Left ventricle myocardium inferior (tissue), 1 donor: ENCODE data around the gene PDS5B. TPM values are rescaled to one million over a fixed set of nuclear protein-coding genes. Genes with fewer than 3 reads are reported as not detected.

Source experiments
- DNase-seq: peaks from one replicate; pipeline ENCODE4 v3.0.0-alpha.2; 2020
- H3K27ac ChIP-seq: fragments of 200-600 bp; replicated peaks from 2 replicates; pipeline ENCODE4 v1.8.0; 2021
- H3K27me3 ChIP-seq: fragments of 200-600 bp; 2 replicates; pipeline ENCODE4 v1.8.0; 2021; ENCODE audit warnings: low read depth
- H3K36me3 ChIP-seq: fragments of 200-600 bp; 2 replicates; pipeline ENCODE4 v1.8.0; 2021
- H3K4me1 ChIP-seq: fragments of 200-600 bp; 2 replicates; pipeline ENCODE4 v1.8.0; 2021
- H3K4me3 ChIP-seq: fragments of 200-600 bp; 2 replicates; pipeline ENCODE4 v1.8.0; 2021; ENCODE audit warnings: mild to moderate bottlenecking, moderate library complexity
- H3K9me3 ChIP-seq: fragments of 200-600 bp; replicated peaks from 2 replicates; pipeline ENCODE4 v1.8.0; 2021
- CTCF ChIP-seq: fragments of 200-600 bp; IDR thresholded peaks from 2 replicates; pipeline ENCODE4 v1.8.0; 2021; ENCODE audit warnings: antibody characterized with exemption, mild to moderate bottlenecking, borderline replicate concordance
- intact Hi-C: fragments of 100-400 bp; cut with micrococcal nuclease; formaldehyde crosslinking; loops from one replicate; pipeline ENCODE4 v1.11.0; 2022
- total RNA-seq: library from RNA; stranded (reverse); fragmentation: NEBNext Ultra II Directional; extraction: Animal tissue kit (Norgen Biotek cat#: 25700); gene quantifications from one replicate; pipeline ENCODE4 v1.2.1, GENCODE V29; 2021
- donor health status: DM: no; HTN: yes; CAD: no; lungs with severe emphysema.

Gene PDS5B
- total RNA-seq, 1 donor from 2014 or later: 20.4 TPM

GRCh38 chr13:32790731-32791130 lies 204.5 kb downstream of the PDS5B start:
- intact Hi-C loops: no loop called here
- H3K27ac ChIP-seq: no peak overlapping the region
- H3K4me1 ChIP-seq: no peaks in the 10 kb centered on the region
- no peak for DNase-seq
- H3K36me3 ChIP-seq: no peaks in the 10 kb centered on the region
- H3K9me3 ChIP-seq: no peaks in the 10 kb centered on the region
- no peak for TF ChIP-seq CTCF
- H3K27me3 ChIP-seq: no peaks in the 10 kb centered on the region
- no peak overlapping the region for H3K4me3 ChIP-seq

- intact Hi-C loops: no loop called here
- TF ChIP-seq CTCF: no peak
- Histone ChIP-seq H3K27me3 (no peaks in the 10 kb centered on the region), H3K4me1 (no peaks in the 10 kb centered on the region), H3K27ac (no peak overlapping the region), H3K9me3 (no peaks in the 10 kb centered on the region), H3K36me3 (no peaks in the 10 kb centered on the region), H3K4me3 (no peak overlapping the region)
- no peak for DNase-seq
These were observed 205.4 kb downstream of the PDS5B start for GRCh38 chr13:32791545-32792172.

GRCh38 chr13:32796754-32797153 lies 210.5 kb downstream of the PDS5B start:
- Histone ChIP-seq H3K27ac (no peak overlapping the region), H3K27me3 (no peaks in the 10 kb centered on the region), H3K4me1 (no peaks in the 10 kb centered on the region), H3K4me3 (no peak overlapping the region), H3K9me3 (peaks cover 6% of the 10 kb centered on the region), H3K36me3 (no peaks in the 10 kb centered on the region)
- no peak for DNase-seq
- intact Hi-C loops: no loop called here
- TF ChIP-seq CTCF: no peak

- TF ChIP-seq CTCF: no peak
- Histone ChIP-seq H3K36me3 (no peaks in the 10 kb centered on the region), H3K4me3 (no peak overlapping the region), H3K9me3 (peaks cover 12% of the 10 kb centered on the region), H3K27ac (no peak overlapping the region), H3K27me3 (no peaks in the 10 kb centered on the region), H3K4me1 (no peaks in the 10 kb centered on the region)
- DNase-seq: no peak
- intact Hi-C loops: no loop called here
These were observed 215.9 kb downstream of the PDS5B start for GRCh38 chr13:32802159-32802558.

- TF ChIP-seq CTCF: no peak
- intact Hi-C loops: no loop called here
- no peak overlapping the region for H3K4me3 ChIP-seq
- H3K9me3 ChIP-seq: peaks cover 22% of the 10 kb centered on the region
- H3K36me3 ChIP-seq: no peaks in the 10 kb centered on the region
- no peaks in the 10 kb centered on the region for H3K4me1 ChIP-seq
- no peak overlapping the region for H3K27ac ChIP-seq
- no peaks in the 10 kb centered on the region for H3K27me3 ChIP-seq
- DNase-seq: no peak
These were observed 218.5 kb downstream of the PDS5B start for GRCh38 chr13:32804673-32805230.
